ENCODE measurements around the gene CRHR2.

GRCh38 chr7:30714129-30714528 is 31.9 kb upstream of the CRHR2 start:
- no peak for TF ChIP-seq POLR2A (IDR thresholded peaks at IDR 0.05)
- TF ChIP-seq CTCF (IDR thresholded peaks at IDR 0.05) = no peak
- no peak for TF ChIP-seq EP300 (IDR thresholded peaks at IDR 0.05)
- no peak for TF ChIP-seq POLR2AphosphoS5 (IDR thresholded peaks at IDR 0.05)

All from sigmoid colon (tissue), 4 donors.